Measurements from ENCODE around the gene ITGB1BP2.
A peak's percentile ranks its signal among the peaks of the same experiment; 100 is the strongest.

Gene ITGB1BP2

GRCh38 chrX:71292669-71293365 is 8.7 kb upstream of the ITGB1BP2 start:
- peak; percentile 90 for ATAC-seq
- TF ChIP-seq CSDC2 (CRISPR knock-in tag; IDR thresholded peaks at IDR 0.05) (no peak), ZNF565 (CRISPR knock-in tag; conservative IDR thresholded peaks at IDR 0.05; ENCODE audit: low read depth) (no peak), POU6F1 (CRISPR knock-in tag; IDR thresholded peaks at IDR 0.05; ENCODE audit: borderline replicate concordance, low read depth) (no peak), ISL1 (CRISPR knock-in tag; IDR thresholded peaks at IDR 0.05) (no peak), PATZ1 (CRISPR knock-in tag; IDR thresholded peaks at IDR 0.05; ENCODE audit: borderline replicate concordance) (no peak), SNAI2 (CRISPR knock-in tag; IDR thresholded peaks at IDR 0.05) (no peak), ZFP30 (CRISPR knock-in tag; IDR thresholded peaks at IDR 0.05) (no peak), ZNF70 (CRISPR knock-in tag; IDR thresholded peaks at IDR 0.05) (no peak)
- TF ChIP-seq, protein P1, sequence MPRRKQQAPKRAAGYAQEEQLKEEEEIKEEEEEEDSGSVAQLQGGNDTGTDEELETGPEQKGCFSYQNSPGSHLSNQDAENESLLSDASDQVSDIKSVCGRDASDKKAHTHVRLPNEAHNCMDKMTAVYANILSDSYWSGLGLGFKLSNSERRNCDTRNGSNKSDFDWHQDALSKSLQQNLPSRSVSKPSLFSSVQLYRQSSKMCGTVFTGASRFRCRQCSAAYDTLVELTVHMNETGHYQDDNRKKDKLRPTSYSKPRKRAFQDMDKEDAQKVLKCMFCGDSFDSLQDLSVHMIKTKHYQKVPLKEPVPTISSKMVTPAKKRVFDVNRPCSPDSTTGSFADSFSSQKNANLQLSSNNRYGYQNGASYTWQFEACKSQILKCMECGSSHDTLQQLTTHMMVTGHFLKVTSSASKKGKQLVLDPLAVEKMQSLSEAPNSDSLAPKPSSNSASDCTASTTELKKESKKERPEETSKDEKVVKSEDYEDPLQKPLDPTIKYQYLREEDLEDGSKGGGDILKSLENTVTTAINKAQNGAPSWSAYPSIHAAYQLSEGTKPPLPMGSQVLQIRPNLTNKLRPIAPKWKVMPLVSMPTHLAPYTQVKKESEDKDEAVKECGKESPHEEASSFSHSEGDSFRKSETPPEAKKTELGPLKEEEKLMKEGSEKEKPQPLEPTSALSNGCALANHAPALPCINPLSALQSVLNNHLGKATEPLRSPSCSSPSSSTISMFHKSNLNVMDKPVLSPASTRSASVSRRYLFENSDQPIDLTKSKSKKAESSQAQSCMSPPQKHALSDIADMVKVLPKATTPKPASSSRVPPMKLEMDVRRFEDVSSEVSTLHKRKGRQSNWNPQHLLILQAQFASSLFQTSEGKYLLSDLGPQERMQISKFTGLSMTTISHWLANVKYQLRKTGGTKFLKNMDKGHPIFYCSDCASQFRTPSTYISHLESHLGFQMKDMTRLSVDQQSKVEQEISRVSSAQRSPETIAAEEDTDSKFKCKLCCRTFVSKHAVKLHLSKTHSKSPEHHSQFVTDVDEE (CRISPR knock-in tag; IDR thresholded peaks at IDR 0.05), result no peak

- TF ChIP-seq ZNF565 (CRISPR knock-in tag; conservative IDR thresholded peaks at IDR 0.05; ENCODE audit: low read depth) (no peak), OSR1 (CRISPR knock-in tag; IDR thresholded peaks at IDR 0.05) (no peak), ISL1 (CRISPR knock-in tag; IDR thresholded peaks at IDR 0.05) (no peak), BACH2 (CRISPR knock-in tag; IDR thresholded peaks at IDR 0.05; ENCODE audit: borderline replicate concordance) (no peak), PPARA (CRISPR knock-in tag; IDR thresholded peaks at IDR 0.05; ENCODE audit: borderline replicate concordance) (no peak), SNAI2 (CRISPR knock-in tag; IDR thresholded peaks at IDR 0.05) (no peak), GLIS3 (CRISPR knock-in tag; IDR thresholded peaks at IDR 0.05) (no peak), PATZ1 (CRISPR knock-in tag; IDR thresholded peaks at IDR 0.05; ENCODE audit: borderline replicate concordance) (no peak), ZC3H10 (CRISPR knock-in tag; IDR thresholded peaks at IDR 0.05) (no peak)
- TF ChIP-seq, protein P2, sequence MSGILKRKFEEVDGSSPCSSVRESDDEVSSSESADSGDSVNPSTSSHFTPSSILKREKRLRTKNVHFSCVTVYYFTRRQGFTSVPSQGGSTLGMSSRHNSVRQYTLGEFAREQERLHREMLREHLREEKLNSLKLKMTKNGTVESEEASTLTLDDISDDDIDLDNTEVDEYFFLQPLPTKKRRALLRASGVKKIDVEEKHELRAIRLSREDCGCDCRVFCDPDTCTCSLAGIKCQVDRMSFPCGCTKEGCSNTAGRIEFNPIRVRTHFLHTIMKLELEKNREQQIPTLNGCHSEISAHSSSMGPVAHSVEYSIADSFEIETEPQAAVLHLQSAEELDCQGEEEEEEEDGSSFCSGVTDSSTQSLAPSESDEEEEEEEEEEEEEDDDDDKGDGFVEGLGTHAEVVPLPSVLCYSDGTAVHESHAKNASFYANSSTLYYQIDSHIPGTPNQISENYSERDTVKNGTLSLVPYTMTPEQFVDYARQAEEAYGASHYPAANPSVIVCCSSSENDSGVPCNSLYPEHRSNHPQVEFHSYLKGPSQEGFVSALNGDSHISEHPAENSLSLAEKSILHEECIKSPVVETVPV (CRISPR knock-in tag; IDR thresholded peaks at IDR 0.05), result no peak
- no peak for ATAC-seq
These were observed 4.7 kb upstream of the ITGB1BP2 start for GRCh38 chrX:71296806-71297205.

DNA sequence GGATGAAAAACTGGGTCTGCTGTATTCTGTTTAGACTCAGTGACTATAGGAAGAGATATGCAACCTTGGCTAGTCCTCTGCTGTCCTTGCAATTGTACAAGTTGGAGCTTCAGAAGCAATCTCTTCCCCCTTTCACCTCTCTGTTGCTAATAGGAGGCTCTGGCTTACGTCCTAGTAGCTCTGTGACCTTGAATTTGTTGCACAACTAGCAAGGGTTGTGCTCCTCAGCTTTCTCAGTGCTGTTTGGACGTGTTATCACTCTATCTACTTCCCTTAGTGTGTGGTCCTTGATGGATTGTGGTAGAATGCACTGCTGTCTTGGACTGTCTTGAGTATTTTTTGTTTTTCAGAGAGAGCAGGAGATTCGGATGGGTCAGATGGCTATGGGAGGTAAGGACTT is 3.4 kb upstream of the ITGB1BP2 start:
- ATAC-seq, result no peak
- TF ChIP-seq ARNTL (CRISPR knock-in tag; IDR thresholded peaks at IDR 0.05; ENCODE audit: borderline replicate concordance, low read depth) (no peak), PATZ1 (CRISPR knock-in tag; IDR thresholded peaks at IDR 0.05; ENCODE audit: borderline replicate concordance) (no peak), OSR1 (CRISPR knock-in tag; IDR thresholded peaks at IDR 0.05) (no peak), ZNF565 (CRISPR knock-in tag; conservative IDR thresholded peaks at IDR 0.05; ENCODE audit: low read depth) (no peak), CSDC2 (CRISPR knock-in tag; IDR thresholded peaks at IDR 0.05) (no peak), ZC3H10 (CRISPR knock-in tag; IDR thresholded peaks at IDR 0.05) (no peak), TOX (CRISPR knock-in tag; IDR thresholded peaks at IDR 0.05; ENCODE audit: borderline replicate concordance) (no peak), ZFP30 (CRISPR knock-in tag; IDR thresholded peaks at IDR 0.05) (no peak), GLIS3 (CRISPR knock-in tag; IDR thresholded peaks at IDR 0.05) (no peak), ESRRG (CRISPR knock-in tag; IDR thresholded peaks at IDR 0.05) (no peak), TCF4 (CRISPR knock-in tag; IDR thresholded peaks at IDR 0.05; ENCODE audit: borderline replicate concordance) (no peak)
- TF ChIP-seq, protein P1 (CRISPR knock-in tag; IDR thresholded peaks at IDR 0.05), result no peak
- TF ChIP-seq, protein P2 (CRISPR knock-in tag; IDR thresholded peaks at IDR 0.05), result no peak
